ENCODE data around the gene ITSN2.

DNA sequence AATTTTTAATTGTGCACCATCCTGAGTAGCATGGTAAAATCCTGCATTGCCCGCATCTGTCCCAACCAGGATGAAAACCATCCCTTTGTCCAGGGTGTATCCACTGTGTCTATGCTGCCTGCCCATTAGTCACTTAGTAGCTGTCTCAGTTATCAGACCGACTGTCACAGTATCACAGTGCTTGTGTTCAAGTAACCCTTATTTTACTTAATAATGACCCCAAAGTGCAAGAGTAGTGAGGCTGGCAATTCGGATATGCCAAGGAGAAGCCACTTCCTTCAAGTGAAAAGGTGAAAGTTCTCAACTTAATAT lies 8.8 kb downstream of the ITSN2 start:
- TF ChIP-seq CTCF (IDR thresholded peaks at IDR 0.05) (no peak), POLR2A (IDR thresholded peaks at IDR 0.05) (no peak)

Measured in lower leg skin (tissue), 3 donors.